Measurements from ENCODE around the gene COMMD7.

GRCh38 chr20:32678948-32679347 is 64.3 kb downstream of the COMMD7 start:
- TF ChIP-seq SNAI2 (CRISPR knock-in tag; IDR thresholded peaks at IDR 0.05) (no peak), CREB5 (CRISPR knock-in tag; IDR thresholded peaks at IDR 0.05; ENCODE audit: low read depth) (no peak), ZNF8 (CRISPR knock-in tag; IDR thresholded peaks at IDR 0.05) (no peak), PATZ1 (CRISPR knock-in tag; IDR thresholded peaks at IDR 0.05; ENCODE audit: borderline replicate concordance) (no peak), ZFP3 (CRISPR knock-in tag; IDR thresholded peaks at IDR 0.05) (no peak), PPARA (CRISPR knock-in tag; IDR thresholded peaks at IDR 0.05; ENCODE audit: borderline replicate concordance) (no peak), ZNF565 (CRISPR knock-in tag; conservative IDR thresholded peaks at IDR 0.05; ENCODE audit: low read depth) (no peak), TOX (CRISPR knock-in tag; IDR thresholded peaks at IDR 0.05; ENCODE audit: borderline replicate concordance) (no peak), TCF4 (CRISPR knock-in tag; IDR thresholded peaks at IDR 0.05; ENCODE audit: borderline replicate concordance) (no peak)

Data from SK-N-SH treated with all-trans-retinoic acid at 6 μM for 48 hours (cell line).